Measurements from ENCODE around the gene PLAC9. TPM values are rescaled to one million over a fixed set of nuclear protein-coding genes. Genes with fewer than 3 reads are reported as not detected.

PLAC9 gene
- total and polyA plus RNA-seq, 2 donors = 7.9 to 9.8 TPM

- no peak for DNase-seq (ENCODE audit: low read depth in 6 of 9, low spot score in 9 of 9)
- Histone ChIP-seq H3K4me3 (ENCODE audit: low read length in 2 of 2) (no peak overlapping the region), H3K4me1 (ENCODE audit: control insufficient read depth in 2 of 2, insufficient read depth in 2 of 2, low read length in 2 of 2) (peaks cover 49 to 77% of the 10 kb centered on the region in 2 donors), H3K27ac (ENCODE audit: low read depth in 1 of 2, low read length in 1 of 2) (no peak overlapping the region), H3K27me3 (ENCODE audit: control insufficient read depth in 2 of 2, insufficient read depth in 1 of 2, low read length in 1 of 2) (no peaks in the 10 kb centered on the region), H3K9me3 (ENCODE audit: control insufficient read depth in 2 of 2, insufficient read depth in 1 of 2, low read length in 1 of 2) (peaks cover 1 to 15% of the 10 kb centered on the region in 2 donors), H3K36me3 (ENCODE audit: control insufficient read depth in 2 of 2, insufficient read depth in 2 of 2, low read length in 1 of 2) (peaks cover 10 to 13% of the 10 kb centered on the region in 2 donors)
Observed at GRCh38 chr10:80192553-80192952, 60.0 kb downstream of the PLAC9 start.

- no peak overlapping the region for H3K4me3 ChIP-seq (ENCODE audit: low read length in 2 of 2)
- WGBS = 80% methylated on average over 11 of the region's 11 CpGs
- peak overlapping the region in 1 of 2 donors; percentile 40 for H3K27ac ChIP-seq (ENCODE audit: low read depth in 1 of 2, low read length in 1 of 2)
- no peak for DNase-seq (ENCODE audit: low read depth in 6 of 9, low spot score in 9 of 9)
- peaks cover 0 to 15% of the 10 kb centered on the region in 2 donors for H3K9me3 ChIP-seq (ENCODE audit: control insufficient read depth in 2 of 2, insufficient read depth in 1 of 2, low read length in 1 of 2)
- peaks cover 10 to 13% of the 10 kb centered on the region in 2 donors for H3K36me3 ChIP-seq (ENCODE audit: control insufficient read depth in 2 of 2, insufficient read depth in 2 of 2, low read length in 1 of 2)
- H3K4me1 ChIP-seq (ENCODE audit: control insufficient read depth in 2 of 2, insufficient read depth in 2 of 2, low read length in 2 of 2) = peaks cover 40 to 73% of the 10 kb centered on the region in 2 donors
- no peaks in the 10 kb centered on the region for H3K27me3 ChIP-seq (ENCODE audit: control insufficient read depth in 2 of 2, insufficient read depth in 1 of 2, low read length in 1 of 2)
Observed at GRCh38 chr10:80194373-80195045, 62.0 kb downstream of the PLAC9 start.

Other genes starting within 250 kb of the PLAC9 start
- 0.47 TPM for gene SFTPD, start 183.6 kb upstream of the PLAC9 start, total RNA-seq
- 2.6 TPM for gene SFTPD, start 183.6 kb upstream of the PLAC9 start, polyA plus RNA-seq
- 10.0 TPM for gene TMEM254, start 54.1 kb upstream of the PLAC9 start, total RNA-seq
- gene TMEM254, start 54.1 kb upstream of the PLAC9 start, polyA plus RNA-seq = 20.9 TPM
- gene ANXA11, start 72.8 kb downstream of the PLAC9 start, total RNA-seq = 107 TPM
- gene ANXA11, start 72.8 kb downstream of the PLAC9 start, polyA plus RNA-seq = 152 TPM
- gene MAT1A, start 156.9 kb downstream of the PLAC9 start, total RNA-seq = 0.38 TPM
- 0.46 TPM for gene MAT1A, start 156.9 kb downstream of the PLAC9 start, polyA plus RNA-seq
- gene DYDC1, start 224.0 kb downstream of the PLAC9 start, total RNA-seq = 0.09 TPM
- not detected for gene DYDC1, start 224.0 kb downstream of the PLAC9 start, polyA plus RNA-seq
- gene DYDC2, start 224.1 kb downstream of the PLAC9 start, total RNA-seq = 0.05 TPM
- 0.52 TPM for gene DYDC2, start 224.1 kb downstream of the PLAC9 start, polyA plus RNA-seq